HEK293 (cell line): Measurements from ENCODE around the gene PLD6.

Experiments
- CTCF ChIP-seq: fragments of 450-650 bp; formaldehyde crosslinking; IDR thresholded peaks from 2 replicates; pipeline ENCODE4 v1.5.1; 2016; ENCODE audit warnings: missing biosample characterization, missing genetic modification characterization
- RBAK ChIP-seq: fragments of 450-650 bp; formaldehyde crosslinking; IDR thresholded peaks from 2 replicates; pipeline ENCODE4 v1.5.1; 2016; ENCODE audit warnings: missing biosample characterization, missing genetic modification characterization
- TCF7L2 ChIP-seq: IDR thresholded peaks from 2 replicates; pipeline ENCODE4 v1.6.1; 2011; ENCODE audit warnings: low read depth, mild to moderate bottlenecking, inconsistent platforms, low read length, moderate library complexity, borderline replicate concordance
- ZBTB8A ChIP-seq: fragments of 450-650 bp; formaldehyde crosslinking; IDR thresholded peaks from 2 replicates; pipeline ENCODE4 v1.5.1; 2016; ENCODE audit warnings: missing biosample characterization, missing genetic modification characterization
- ZNF324 ChIP-seq: fragments of 450-650 bp; formaldehyde crosslinking; IDR thresholded peaks from 2 replicates; pipeline ENCODE4 v1.5.1; 2016; ENCODE audit warnings: missing biosample characterization, missing genetic modification characterization
- ZNF335 ChIP-seq: fragments of 450-650 bp; formaldehyde crosslinking; conservative IDR thresholded peaks from 2 replicates; pipeline ENCODE4 v1.5.1; 2016; ENCODE audit warnings: missing biosample characterization, missing genetic modification characterization
- ZNF394 ChIP-seq: fragments of 450-650 bp; formaldehyde crosslinking; IDR thresholded peaks from 2 replicates; pipeline ENCODE4 v1.5.1; 2016; ENCODE audit warnings: missing biosample characterization, missing genetic modification characterization, mild to moderate bottlenecking, moderate library complexity, borderline replicate concordance
- ZNF404 ChIP-seq: fragments of 450-650 bp; formaldehyde crosslinking; IDR thresholded peaks from 2 replicates; pipeline ENCODE4 v1.5.1; 2017; ENCODE audit warnings: missing biosample characterization, missing genetic modification characterization
- TF ChIP-seq, protein P1 (sequence below): fragments of 450-650 bp; formaldehyde crosslinking; IDR thresholded peaks from 2 replicates; pipeline ENCODE4 v1.5.1; 2016; ENCODE audit warnings: missing biosample characterization, missing genetic modification characterization

DNA sequence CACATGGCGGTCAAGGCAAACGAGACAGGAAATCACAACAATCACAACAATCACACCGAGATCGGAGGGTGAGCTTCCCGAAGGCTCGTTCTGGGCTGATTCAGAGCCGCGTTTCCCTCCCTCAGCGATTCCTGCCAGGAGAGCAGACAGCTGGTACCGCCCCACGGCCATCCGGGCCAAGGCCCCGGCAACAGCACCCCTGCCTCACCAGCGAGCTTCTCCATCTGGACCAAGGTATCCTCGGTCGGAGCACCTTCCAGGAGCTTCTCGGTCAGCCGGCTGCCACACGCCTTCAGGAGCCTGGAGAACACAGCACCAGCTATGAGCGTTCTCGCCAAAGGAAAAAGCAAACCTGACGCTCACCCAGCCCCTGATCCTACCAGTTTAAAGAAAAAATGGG lies 15.2 kb upstream of the PLD6 start:
- no peak for TF ChIP-seq CTCF
- TF ChIP-seq, protein P1, sequence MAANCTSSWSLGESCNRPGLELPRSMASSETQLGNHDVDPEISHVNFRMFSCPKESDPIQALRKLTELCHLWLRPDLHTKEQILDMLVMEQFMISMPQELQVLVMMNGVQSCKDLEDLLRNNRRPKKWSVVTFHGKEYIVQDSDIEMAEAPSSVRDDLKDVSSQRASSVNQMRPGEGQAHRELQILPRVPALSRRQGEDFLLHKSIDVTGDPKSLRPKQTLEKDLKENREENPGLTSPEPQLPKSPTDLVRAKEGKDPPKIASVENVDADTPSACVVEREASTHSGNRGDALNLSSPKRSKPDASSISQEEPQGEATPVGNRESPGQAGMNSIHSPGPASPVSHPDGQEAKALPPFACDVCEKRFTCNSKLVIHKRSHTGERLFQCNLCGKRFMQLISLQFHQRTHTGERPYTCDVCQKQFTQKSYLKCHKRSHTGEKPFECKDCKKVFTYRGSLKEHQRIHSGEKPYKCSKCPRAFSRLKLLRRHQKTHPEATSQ: no peak
- no peak for TF ChIP-seq ZNF335 (tag by site-specific recombination)
- no peak for TF ChIP-seq ZNF404
- no peak for TF ChIP-seq TCF7L2
- no peak for TF ChIP-seq RBAK (tag by site-specific recombination)
- TF ChIP-seq ZNF324 (tag by site-specific recombination): no peak
- no peak for TF ChIP-seq ZNF394 (tag by site-specific recombination)
- TF ChIP-seq ZBTB8A (tag by site-specific recombination): no peak
